ENCODE results near the gene SLC66A1.

DNA sequence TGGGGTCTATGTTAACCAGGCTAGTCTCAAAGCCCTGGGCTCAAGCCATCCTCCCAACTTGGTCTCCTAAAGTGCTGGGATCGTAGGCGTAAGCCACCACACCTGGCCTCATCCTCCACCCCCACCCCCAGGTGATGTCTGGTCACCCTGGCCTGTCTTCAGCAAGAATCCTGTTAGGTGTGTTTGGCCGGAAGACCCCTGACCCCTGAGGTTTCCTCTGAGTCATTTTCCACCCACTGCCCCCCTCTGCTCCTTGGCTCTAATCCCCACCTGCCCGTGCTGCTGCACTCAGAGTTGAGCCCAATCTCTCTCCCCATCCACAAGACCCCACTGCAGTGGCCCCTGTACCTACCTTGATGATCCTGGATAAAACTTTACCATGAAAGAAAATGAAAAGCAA is 25.2 kb downstream of the SLC66A1 start:
- TF ChIP-seq, protein P1, sequence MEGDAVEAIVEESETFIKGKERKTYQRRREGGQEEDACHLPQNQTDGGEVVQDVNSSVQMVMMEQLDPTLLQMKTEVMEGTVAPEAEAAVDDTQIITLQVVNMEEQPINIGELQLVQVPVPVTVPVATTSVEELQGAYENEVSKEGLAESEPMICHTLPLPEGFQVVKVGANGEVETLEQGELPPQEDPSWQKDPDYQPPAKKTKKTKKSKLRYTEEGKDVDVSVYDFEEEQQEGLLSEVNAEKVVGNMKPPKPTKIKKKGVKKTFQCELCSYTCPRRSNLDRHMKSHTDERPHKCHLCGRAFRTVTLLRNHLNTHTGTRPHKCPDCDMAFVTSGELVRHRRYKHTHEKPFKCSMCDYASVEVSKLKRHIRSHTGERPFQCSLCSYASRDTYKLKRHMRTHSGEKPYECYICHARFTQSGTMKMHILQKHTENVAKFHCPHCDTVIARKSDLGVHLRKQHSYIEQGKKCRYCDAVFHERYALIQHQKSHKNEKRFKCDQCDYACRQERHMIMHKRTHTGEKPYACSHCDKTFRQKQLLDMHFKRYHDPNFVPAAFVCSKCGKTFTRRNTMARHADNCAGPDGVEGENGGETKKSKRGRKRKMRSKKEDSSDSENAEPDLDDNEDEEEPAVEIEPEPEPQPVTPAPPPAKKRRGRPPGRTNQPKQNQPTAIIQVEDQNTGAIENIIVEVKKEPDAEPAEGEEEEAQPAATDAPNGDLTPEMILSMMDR (conservative IDR thresholded peaks at IDR 0.05; ENCODE audit: low read length), result no peak
- no peak for TF ChIP-seq EZH2phosphoT487 (IDR thresholded peaks at IDR 0.05; ENCODE audit: borderline replicate concordance)

All from Loucy (cell line).